SK-N-DZ (cell line): ENCODE results near the gene CAPNS1. TPM values are rescaled to one million over a fixed set of nuclear protein-coding genes. Genes with fewer than 3 reads are reported as not detected.

ENCODE experiments used
- DNase-seq: peaks from one replicate; pipeline ENCODE4 v3.0.0-alpha.2; 2015; ENCODE audit warnings: low spot score
- polyA plus RNA-seq, 2 experiments: library from polyadenylated mRNA; depleted of rRNA; stranded (reverse); fragments of >200 nt; gene quantifications; 2 replicates each; pipeline ENCODE4 v1.2.3, GENCODE V29; 2014

Gene CAPNS1
- polyA plus RNA-seq (2014; cell fraction: cytosol; rRNA removed): 156 and 192 TPM in 2 replicates
- polyA plus RNA-seq (2014; cell fraction: nucleus; rRNA removed): 46.4 and 72.4 TPM in 2 replicates

GRCh38 chr19:36139473-36140303, at the start of gene CAPNS1:
Gene CAPNS1, plus strand, starts transcription at chr19:36140066. Its CDS starts 946 bp downstream, at chr19:36141012.
- DNase-seq: peak; percentile 94

- no peak for DNase-seq
These were observed 48.8 kb upstream of the CAPNS1 start for GRCh38 chr19:36090910-36091695.

- no peak for DNase-seq
These were observed 47.3 kb upstream of the CAPNS1 start for GRCh38 chr19:36092566-36092965.

GRCh38 chr19:36093146-36093662, 46.7 kb upstream of the CAPNS1 start:
- DNase-seq: no peak

GRCh38 chr19:36093687-36094086, 46.2 kb upstream of the CAPNS1 start:
- DNase-seq: no peak

GRCh38 chr19:36097036-36097435, 42.8 kb upstream of the CAPNS1 start:
- DNase-seq: no peak

- DNase-seq: no peak
These were observed 40.6 kb upstream of the CAPNS1 start for GRCh38 chr19:36099166-36099785.

- DNase-seq: no peak
These were observed 39.4 kb upstream of the CAPNS1 start for GRCh38 chr19:36100476-36100875.

- no peak for DNase-seq
These were observed 38.1 kb upstream of the CAPNS1 start for GRCh38 chr19:36101550-36102327.

- no peak for DNase-seq
These were observed 36.7 kb upstream of the CAPNS1 start for GRCh38 chr19:36103040-36103626.

- no peak for DNase-seq
These were observed 35.9 kb upstream of the CAPNS1 start for GRCh38 chr19:36103842-36104552.

GRCh38 chr19:36106441-36106840, 33.4 kb upstream of the CAPNS1 start:
- no peak for DNase-seq

- DNase-seq: no peak
These were observed 32.9 kb upstream of the CAPNS1 start for GRCh38 chr19:36106991-36107390.

- no peak for DNase-seq
These were observed 31.2 kb upstream of the CAPNS1 start for GRCh38 chr19:36108684-36109083.

GRCh38 chr19:36110487-36111199, 29.2 kb upstream of the CAPNS1 start, which contains the start of gene OVOL3:
Gene OVOL3, plus strand, starts transcription at chr19:36111143. Its CDS starts 60 bp downstream, at chr19:36111203.
- DNase-seq: no peak

GRCh38 chr19:36111200-36111539, 28.7 kb upstream of the CAPNS1 start:
- no peak for DNase-seq

GRCh38 chr19:36112678-36113077, 27.2 kb upstream of the CAPNS1 start:
- DNase-seq: no peak

- no peak for DNase-seq
These were observed 26.4 kb upstream of the CAPNS1 start for GRCh38 chr19:36113425-36113824.
